Astrocyte of the cerebellum (primary cell): ENCODE results near the gene FSTL4.
"Not testable (repeated sequence)": the region's sequence is repeated elsewhere in the genome, so short reads cannot be mapped to it uniquely, and the experiment has no call there.

ENCODE experiments used
- DNase-seq: peaks from one replicate; pipeline ENCODE4 v3.0.0-alpha.2; 2011; ENCODE audit warnings: low read depth
- H3K4me3 ChIP-seq: 2 replicates; pipeline ENCODE4 v1.5.1; 2011; ENCODE audit warnings: mild to moderate bottlenecking, low read depth, low read length, moderate library complexity
- CTCF ChIP-seq: IDR thresholded peaks from 2 replicates; pipeline ENCODE4 v1.5.1; 2012; ENCODE audit warnings: low read length, low read depth, moderate library complexity, mild to moderate bottlenecking; ENCODE audit errors: missing control alignments
- in situ Hi-C: cut with HindIII; loops from 2 replicates; pipeline ENCODE4 v1.10.0; 2017; ENCODE audit warnings: low sequenced_read_pairs

Gene FSTL4

GRCh38 chr5:133554279-133554678, 58.1 kb downstream of the FSTL4 start:
- TF ChIP-seq CTCF: no peak
- no peak overlapping the region for H3K4me3 ChIP-seq
- DNase-seq: no peak
- in situ Hi-C loops: loop anchor here (10.0 kb wide), 1 partner anchor 391 kb away; no protein-coding TSS in a partner anchor

- H3K4me3 ChIP-seq: no peak overlapping the region
- peak; percentile 70 for TF ChIP-seq CTCF
- DNase-seq: no peak
- in situ Hi-C loops: loop anchor here (10.0 kb wide), 1 partner anchor 392 kb away; no protein-coding TSS in a partner anchor
These were observed 59.3 kb downstream of the FSTL4 start for GRCh38 chr5:133552925-133553525.

GRCh38 chr5:133546500-133546899, 65.8 kb downstream of the FSTL4 start:
- in situ Hi-C loops: no loop called here
- TF ChIP-seq CTCF: no peak

GRCh38 chr5:133544346-133544745, 68.0 kb downstream of the FSTL4 start:
- H3K4me3 ChIP-seq: no peak overlapping the region
- in situ Hi-C loops: no loop called here
- DNase-seq: no peak
- no peak for TF ChIP-seq CTCF

More at GRCh38 chr5:133546500-133546899, 65.8 kb downstream of the FSTL4 start:
- no peak overlapping the region for H3K4me3 ChIP-seq
- DNase-seq: no peak

- no peak for DNase-seq
- no peak for TF ChIP-seq CTCF
- no peak overlapping the region for H3K4me3 ChIP-seq
- in situ Hi-C loops: no loop called here
These were observed 72.5 kb downstream of the FSTL4 start for GRCh38 chr5:133539818-133540217.

GRCh38 chr5:133538718-133539117, 73.6 kb downstream of the FSTL4 start:
- in situ Hi-C loops: no loop called here
- DNase-seq: no peak
- no peak for TF ChIP-seq CTCF

GRCh38 chr5:133535241-133535929, 77.0 kb downstream of the FSTL4 start:
- H3K4me3 ChIP-seq, DNase-seq, in situ Hi-C loops: not testable (repeated sequence)

More at GRCh38 chr5:133538718-133539117, 73.6 kb downstream of the FSTL4 start:
- no peak overlapping the region for H3K4me3 ChIP-seq
